GM23248 (cell line): ENCODE results near the gene FAM227B. TPM values are rescaled to one million over a fixed set of nuclear protein-coding genes. Genes with fewer than 3 reads are reported as not detected.

Experiments
- DNase-seq: peaks from one replicate; pipeline ENCODE4 v3.0.0-alpha.2; 2015
- H2AFZ ChIP-seq: fragments of 200-600 bp; sonication (generic); 2 replicates; pipeline ENCODE4 v1.6.1; 2016; ENCODE audit warnings: antibody characterized with exemption
- H3F3A ChIP-seq: fragments of 200-600 bp; sonication (generic); 2 replicates; pipeline ENCODE4 v1.6.1; 2016; ENCODE audit warnings: mild to moderate bottlenecking, antibody characterized with exemption, mixed run types; ENCODE audit not compliant: insufficient read depth
- H3K27ac ChIP-seq: fragments of 200-600 bp; sonication (generic); 2 replicates; pipeline ENCODE4 v1.5.1; 2016; ENCODE audit warnings: mild to moderate bottlenecking
- H3K27me3 ChIP-seq: fragments of 200-600 bp; sonication (generic); replicated peaks from 2 replicates; pipeline ENCODE4 v1.6.1; 2016; ENCODE audit warnings: mild to moderate bottlenecking; ENCODE audit not compliant: insufficient read depth
- H3K36me3 ChIP-seq: fragments of 200-600 bp; sonication (generic); 2 replicates; pipeline ENCODE4 v1.6.1; 2016; ENCODE audit warnings: low read depth, mild to moderate bottlenecking
- H3K4me1 ChIP-seq: fragments of 200-600 bp; sonication (generic); 2 replicates; pipeline ENCODE4 v1.6.1; 2016; ENCODE audit warnings: mild to moderate bottlenecking; ENCODE audit not compliant: insufficient read depth
- H3K4me2 ChIP-seq: fragments of 200-600 bp; sonication (generic); one replicate; pipeline ENCODE4 v1.6.1; 2016; ENCODE audit warnings: mild to moderate bottlenecking; ENCODE audit not compliant: unreplicated experiment
- H3K4me3 ChIP-seq: fragments of 200-600 bp; sonication (generic); 2 replicates; pipeline ENCODE4 v1.5.1; 2016; ENCODE audit warnings: mild to moderate bottlenecking
- H3K79me2 ChIP-seq: fragments of 200-600 bp; sonication (generic); 2 replicates; pipeline ENCODE4 v1.6.1; 2016; ENCODE audit warnings: mild to moderate bottlenecking; ENCODE audit not compliant: insufficient read depth
- H3K9ac ChIP-seq: fragments of 200-600 bp; sonication (generic); 2 replicates; pipeline ENCODE4 v1.6.1; 2016; ENCODE audit warnings: mild to moderate bottlenecking
- H3K9me2 ChIP-seq: fragments of 200-600 bp; sonication (generic); 2 replicates; pipeline ENCODE4 v1.6.1; 2016; ENCODE audit warnings: mixed run types, mild to moderate bottlenecking, moderate library complexity; ENCODE audit not compliant: insufficient read depth
- H3K9me3 ChIP-seq: fragments of 200-600 bp; sonication (generic); one replicate; pipeline ENCODE4 v1.6.1; 2017; ENCODE audit warnings: low read depth
- H4K20me1 ChIP-seq: fragments of 200-600 bp; sonication (generic); 2 replicates; pipeline ENCODE4 v1.6.0; 2016; ENCODE audit not compliant: insufficient read depth
- EZH2 ChIP-seq: fragments of 200-600 bp; sonication (generic); IDR thresholded peaks from 2 replicates; pipeline ENCODE4 v1.6.1; 2018; ENCODE audit warnings: antibody characterized with exemption, mild to moderate bottlenecking; ENCODE audit not compliant: insufficient read depth, poor library complexity, severe bottlenecking
- EZH2phosphoT487 ChIP-seq: fragments of 200-600 bp; sonication (generic); IDR thresholded peaks from 2 replicates; pipeline ENCODE4 v1.6.1; 2018; ENCODE audit warnings: antibody characterized with exemption, moderate library complexity, mild to moderate bottlenecking, low read depth; ENCODE audit not compliant: insufficient read depth
- WGBS, 2 experiments: methylation state at CpG; one replicate each; pipeline ENCODE4 v1.1.6; 2015 to 2017; ENCODE audit warnings: low lambda C conversion rate in 2 of 2, low coverage in 1 of 2; ENCODE audit errors: missing lambda C conversion rate in 2 of 2; 5-methylcytosine and 5-hydroxymethylcytosine counted together
- in situ Hi-C: fragments of 300-500 bp; cut with MboI; formaldehyde crosslinking; loops from 2 replicates; pipeline ENCODE4 v1.15.0; 2020
- polyA plus RNA-seq: library from polyadenylated mRNA; unstranded; fragments of >200 nt; fragmentation: Nextera tagmentation; extraction: Ambion mirVana; gene quantifications from 2 replicates; pipeline ENCODE4 v1.2.1, GENCODE V29; 2016
- total RNA-seq: library from RNA; depleted of rRNA; stranded (reverse); fragments of >200 nt; shearing (Covaris generic); gene quantifications from 2 replicates; pipeline ENCODE4 v1.2.3, GENCODE V29; 2014

FAM227B gene
- total and polyA plus RNA-seq, 2 experiments from 2014 or later, result 4.4 to 10.0 TPM

- Histone ChIP-seq H3K9me2 (no peaks in the 10 kb centered on the region), H3K9ac (no peak overlapping the region), H3F3A (peaks cover 57% of the 10 kb centered on the region), H3K27me3 (no peaks in the 10 kb centered on the region), H4K20me1 (no peaks in the 10 kb centered on the region), H3K79me2 (peaks cover 87% of the 10 kb centered on the region), H3K27ac (peak overlapping the region; percentile 94), H3K4me2 (peak overlapping the region; percentile 51), H3K4me1 (peaks cover 73% of the 10 kb centered on the region), H3K36me3 (peaks cover 54% of the 10 kb centered on the region), H2AFZ (no peak overlapping the region), H3K9me3 (no peaks in the 10 kb centered on the region), H3K4me3 (peak overlapping the region; percentile 9)
- in situ Hi-C loops, result no loop called here
- TF ChIP-seq EZH2phosphoT487, result no peak
- no peak for TF ChIP-seq EZH2
- peak; percentile 92 for DNase-seq
- 0 to 4% methylated on average over 1 of the region's 1 CpG for WGBS, 2 experiments
Observed at GRCh38 chr15:49627407-49627877, 6.8 kb upstream of the FAM227B start.

GRCh38 chr15:49625460-49626036, 4.9 kb upstream of the FAM227B start:
- H3K4me2 ChIP-seq, result no peak overlapping the region
- in situ Hi-C loops, result no loop called here
- DNase-seq, result no peak
- no peaks in the 10 kb centered on the region for H3K9me3 ChIP-seq
- peaks cover 72% of the 10 kb centered on the region for H3F3A ChIP-seq
- peaks cover 84% of the 10 kb centered on the region for H3K79me2 ChIP-seq
- no peaks in the 10 kb centered on the region for H3K27me3 ChIP-seq
- 99 to 100% methylated on average over 5 of the region's 5 CpGs for WGBS, 2 experiments
- no peak overlapping the region for H2AFZ ChIP-seq
- no peak for TF ChIP-seq EZH2
- no peak for TF ChIP-seq EZH2phosphoT487
- H3K27ac ChIP-seq, result peak overlapping the region; percentile 94
- no peak overlapping the region for H3K9ac ChIP-seq
- H3K4me3 ChIP-seq, result 0 out of 2 replicates have a peak overlapping the region, but pooled peaks have one; percentile 4
- H3K9me2 ChIP-seq, result no peaks in the 10 kb centered on the region
- peaks cover 73% of the 10 kb centered on the region for H3K4me1 ChIP-seq
- H4K20me1 ChIP-seq, result no peaks in the 10 kb centered on the region
- peaks cover 48% of the 10 kb centered on the region for H3K36me3 ChIP-seq

DNA sequence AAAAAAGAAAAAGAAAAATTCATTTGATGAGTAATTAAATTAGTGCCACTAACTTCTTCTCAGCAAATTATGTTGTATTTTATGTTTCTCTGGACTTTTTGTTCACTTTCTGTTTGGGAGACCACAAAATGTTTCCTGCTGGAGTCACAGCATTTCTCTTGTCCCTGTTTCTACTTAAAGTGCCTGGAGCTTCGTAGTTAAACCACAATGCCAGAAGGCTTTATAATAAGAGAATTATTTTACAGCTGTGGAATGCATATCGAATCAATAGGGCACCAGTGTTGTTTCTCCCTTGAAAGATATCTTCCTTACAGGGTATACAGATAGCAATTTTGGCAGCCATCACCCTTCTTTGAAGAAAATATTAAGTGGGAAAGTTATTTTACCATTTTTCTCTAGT, 3.4 kb upstream of the FAM227B start:
- Histone ChIP-seq H3K27ac (peak overlapping the region; percentile 94), H3K9me3 (no peaks in the 10 kb centered on the region), H4K20me1 (no peaks in the 10 kb centered on the region), H3K36me3 (peaks cover 34% of the 10 kb centered on the region), H3K9me2 (no peaks in the 10 kb centered on the region), H3K27me3 (no peaks in the 10 kb centered on the region), H2AFZ (no peak overlapping the region), H3F3A (peaks cover 84% of the 10 kb centered on the region), H3K9ac (peak overlapping the region; percentile 97), H3K4me1 (peaks cover 71% of the 10 kb centered on the region), H3K4me2 (peak overlapping the region; percentile 95), H3K79me2 (peaks cover 77% of the 10 kb centered on the region), H3K4me3 (peak overlapping the region; percentile 84)
- peak; percentile 79 for DNase-seq
- TF ChIP-seq EZH2 (no peak), EZH2phosphoT487 (0 out of 2 replicates have a peak, but pooled peaks have one; percentile 31)
- in situ Hi-C loops, result no loop called here
- 1 to 2% methylated on average over 2 of the region's 2 CpGs for WGBS, 2 experiments

GRCh38 chr15:49622561-49622960, 1.9 kb upstream of the FAM227B start:
- Histone ChIP-seq H3K9me2 (no peaks in the 10 kb centered on the region), H3K4me3 (peak overlapping the region; percentile 84), H3K79me2 (peaks cover 67% of the 10 kb centered on the region), H3K4me1 (peaks cover 57% of the 10 kb centered on the region), H3K27me3 (no peaks in the 10 kb centered on the region), H3K27ac (peak overlapping the region; percentile 94), H3K9me3 (no peaks in the 10 kb centered on the region), H3K36me3 (peaks cover 24% of the 10 kb centered on the region), H3K9ac (peak overlapping the region; percentile 97), H3F3A (peaks cover 77% of the 10 kb centered on the region), H2AFZ (no peak overlapping the region), H4K20me1 (no peaks in the 10 kb centered on the region), H3K4me2 (peak overlapping the region; percentile 95)
- DNase-seq, result peak; percentile 43
- TF ChIP-seq EZH2phosphoT487 (no peak), EZH2 (no peak)
- 81 to 82% methylated on average over 3 of the region's 3 CpGs for WGBS, 2 experiments
- in situ Hi-C loops, result no loop called here
